Neural crest cell (in vitro differentiated cells): ENCODE results near the gene CA6. TPM values are rescaled to one million over a fixed set of nuclear protein-coding genes. Genes with fewer than 3 reads are reported as not detected.
A peak's percentile ranks its signal among the peaks of the same experiment; 100 is the strongest.

ENCODE experiments used
- DNase-seq: peaks from one replicate; pipeline ENCODE4 v3.0.0; 2021; ENCODE audit warnings: low read depth, mixed read lengths, low spot score
- H3K27ac Mint-ChIP-seq: one replicate; pipeline ENCODE4 v1.8.0; 2021; ENCODE audit warnings: mild to moderate bottlenecking, mixed read lengths; ENCODE audit not compliant: unreplicated experiment
- H3K27me3 Mint-ChIP-seq: 2 replicates; pipeline ENCODE4 v1.8.0; 2021; ENCODE audit warnings: low read depth, mild to moderate bottlenecking, mixed read lengths
- H3K36me3 Mint-ChIP-seq: 2 replicates; pipeline ENCODE4 v1.8.0; 2021; ENCODE audit warnings: low read depth, mild to moderate bottlenecking, mixed read lengths
- H3K4me1 Mint-ChIP-seq: 2 replicates; pipeline ENCODE4 v1.8.0; 2021; ENCODE audit warnings: mixed read lengths
- H3K4me3 Mint-ChIP-seq: one replicate; pipeline ENCODE4 v1.8.0; 2021; ENCODE audit warnings: mild to moderate bottlenecking, mixed read lengths
- H3K9me3 Mint-ChIP-seq: 2 replicates; pipeline ENCODE4 v1.8.0; 2021; ENCODE audit warnings: mixed read lengths
- total RNA-seq: library from RNA; stranded (reverse); gene quantifications from 2 replicates; pipeline ENCODE4 v1.2.1, GENCODE V29; 2021
- TF ChIP-seq, protein P1 (sequence below): fragments of 200-600 bp; sonication (generic); conservative IDR thresholded peaks from 2 replicates; pipeline ENCODE4 v1.5.0; 2021; ENCODE audit warnings: antibody characterized with exemption, mild to moderate bottlenecking

CA6 gene
- total RNA-seq, 1 donor from 2014 or later: not detected

DNA sequence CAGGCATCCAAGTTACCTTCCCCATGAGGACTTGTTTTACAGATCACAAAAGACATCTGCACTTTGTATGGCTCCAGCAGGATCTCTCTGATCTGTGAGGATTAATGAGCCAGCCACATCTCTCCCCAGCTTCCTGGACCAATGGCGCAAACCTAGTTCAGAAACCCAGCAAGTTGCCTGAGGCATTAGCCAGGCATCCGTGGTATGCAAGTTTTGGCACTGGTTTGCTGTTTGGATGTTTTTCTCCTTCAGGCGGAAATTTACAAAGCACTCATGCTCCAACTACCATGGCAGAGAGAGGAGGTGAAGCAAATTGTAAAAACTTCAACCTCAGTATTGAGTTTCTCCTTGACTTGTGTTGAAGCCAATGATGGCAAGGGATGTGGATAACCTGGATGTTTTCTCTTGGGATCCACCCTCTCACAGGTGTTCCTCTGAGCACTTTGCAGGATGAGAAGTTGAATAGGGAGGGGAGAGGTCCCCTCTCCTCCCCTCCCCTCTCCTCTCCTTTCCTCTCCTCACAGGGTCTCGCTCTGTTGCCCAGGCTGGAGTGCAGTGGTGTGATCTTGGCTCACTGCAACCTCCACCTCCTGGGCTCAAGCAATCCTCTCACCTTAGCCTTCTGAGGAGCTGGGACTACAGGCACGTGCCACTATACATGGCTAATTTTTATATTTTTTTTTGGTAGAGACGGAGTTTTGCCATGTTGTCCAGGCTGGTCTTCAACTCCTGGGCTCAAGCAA is 41.6 kb upstream of the CA6 start:
- H3K9me3 Mint-ChIP-seq: no peaks in the 10 kb centered on the region
- TF ChIP-seq, protein P1, sequence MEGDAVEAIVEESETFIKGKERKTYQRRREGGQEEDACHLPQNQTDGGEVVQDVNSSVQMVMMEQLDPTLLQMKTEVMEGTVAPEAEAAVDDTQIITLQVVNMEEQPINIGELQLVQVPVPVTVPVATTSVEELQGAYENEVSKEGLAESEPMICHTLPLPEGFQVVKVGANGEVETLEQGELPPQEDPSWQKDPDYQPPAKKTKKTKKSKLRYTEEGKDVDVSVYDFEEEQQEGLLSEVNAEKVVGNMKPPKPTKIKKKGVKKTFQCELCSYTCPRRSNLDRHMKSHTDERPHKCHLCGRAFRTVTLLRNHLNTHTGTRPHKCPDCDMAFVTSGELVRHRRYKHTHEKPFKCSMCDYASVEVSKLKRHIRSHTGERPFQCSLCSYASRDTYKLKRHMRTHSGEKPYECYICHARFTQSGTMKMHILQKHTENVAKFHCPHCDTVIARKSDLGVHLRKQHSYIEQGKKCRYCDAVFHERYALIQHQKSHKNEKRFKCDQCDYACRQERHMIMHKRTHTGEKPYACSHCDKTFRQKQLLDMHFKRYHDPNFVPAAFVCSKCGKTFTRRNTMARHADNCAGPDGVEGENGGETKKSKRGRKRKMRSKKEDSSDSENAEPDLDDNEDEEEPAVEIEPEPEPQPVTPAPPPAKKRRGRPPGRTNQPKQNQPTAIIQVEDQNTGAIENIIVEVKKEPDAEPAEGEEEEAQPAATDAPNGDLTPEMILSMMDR: no peak
- H3K4me3 Mint-ChIP-seq: no peak overlapping the region
- H3K27me3 Mint-ChIP-seq: no peaks in the 10 kb centered on the region
- no peak overlapping the region for H3K27ac Mint-ChIP-seq
- no peaks in the 10 kb centered on the region for H3K36me3 Mint-ChIP-seq
- DNase-seq: no peak
- peaks cover 16% of the 10 kb centered on the region for H3K4me1 Mint-ChIP-seq

DNA sequence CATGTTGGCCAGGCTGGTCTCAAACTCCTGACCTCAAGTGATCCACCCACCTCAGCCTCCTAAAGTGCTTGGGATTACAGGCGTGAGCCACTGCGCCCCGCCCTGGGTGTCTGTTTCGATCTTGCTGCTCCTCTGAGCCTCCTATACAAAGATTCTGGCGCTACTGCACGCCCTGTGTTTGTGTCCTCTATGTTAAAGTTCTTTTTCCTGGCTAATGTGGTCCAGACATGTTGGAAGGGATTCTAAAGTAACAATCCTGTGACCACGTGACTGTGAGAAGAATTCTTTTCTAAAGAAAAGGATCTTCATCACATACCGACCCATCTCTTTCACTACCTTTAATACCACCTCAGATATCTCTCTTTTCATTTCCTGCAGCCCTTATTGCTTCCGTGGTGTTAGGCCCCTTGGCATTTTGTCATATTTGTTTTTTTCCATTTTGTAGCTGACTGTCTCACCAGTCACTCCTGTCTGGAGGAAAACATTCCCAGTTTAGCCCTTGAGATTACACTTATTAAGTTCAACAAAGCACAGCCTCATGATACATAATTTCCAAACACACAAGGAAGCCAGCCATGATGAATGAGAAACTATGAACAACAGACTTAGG is 40.0 kb upstream of the CA6 start:
- H3K27ac Mint-ChIP-seq: no peak overlapping the region
- no peak overlapping the region for H3K4me3 Mint-ChIP-seq

DNA sequence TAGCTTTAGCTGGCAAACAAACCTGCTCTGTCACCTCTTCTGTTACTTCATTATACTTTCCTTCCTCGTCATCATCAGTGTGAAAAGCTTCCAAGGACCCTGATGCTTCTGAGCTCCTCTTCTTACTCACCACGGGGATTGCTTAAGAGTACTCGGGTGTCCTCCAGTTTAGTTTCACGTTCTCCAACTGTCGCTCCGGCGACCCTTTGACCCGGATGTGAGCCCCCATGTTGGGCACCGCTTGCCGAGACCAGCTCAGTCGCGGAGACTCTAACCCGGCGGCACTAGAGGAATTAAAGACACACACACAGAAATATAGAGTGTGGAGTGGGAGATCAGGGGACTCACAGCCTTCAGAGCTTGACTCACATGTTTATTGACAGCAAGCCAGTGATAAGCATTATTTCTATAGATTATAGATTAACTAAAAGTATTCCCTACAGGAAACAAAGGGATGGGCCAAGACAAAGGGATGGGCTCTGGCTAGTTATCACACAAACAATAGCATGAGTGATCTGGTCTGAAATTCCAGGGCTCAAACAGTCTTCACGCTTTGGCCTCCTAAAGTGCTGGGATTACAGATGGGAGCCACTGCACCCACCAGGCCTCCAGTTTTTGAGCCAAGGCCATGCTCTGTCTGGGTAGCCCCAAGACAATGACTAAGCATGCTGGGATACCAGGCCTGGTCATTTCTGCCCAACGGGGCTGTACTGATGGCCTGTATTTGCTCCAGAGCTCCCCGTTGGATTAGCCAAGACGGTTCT is 37.1 kb upstream of the CA6 start:
- H3K36me3 Mint-ChIP-seq: peaks cover 11% of the 10 kb centered on the region
- no peak overlapping the region for H3K4me3 Mint-ChIP-seq
- no peak for DNase-seq
- TF ChIP-seq, protein P1: no peak
- peaks cover 16% of the 10 kb centered on the region for H3K4me1 Mint-ChIP-seq
- peak overlapping the region; percentile 96 for H3K27ac Mint-ChIP-seq
- no peaks in the 10 kb centered on the region for H3K27me3 Mint-ChIP-seq
- H3K9me3 Mint-ChIP-seq: peaks cover 4% of the 10 kb centered on the region

More for the DNA sequence above, 40.0 kb upstream of the CA6 start:
- H3K9me3 Mint-ChIP-seq: peaks cover 4% of the 10 kb centered on the region
- TF ChIP-seq, protein P1: no peak
- H3K4me1 Mint-ChIP-seq: peaks cover 16% of the 10 kb centered on the region
- H3K27me3 Mint-ChIP-seq: no peaks in the 10 kb centered on the region
- DNase-seq: no peak
- peaks cover 5% of the 10 kb centered on the region for H3K36me3 Mint-ChIP-seq

DNA sequence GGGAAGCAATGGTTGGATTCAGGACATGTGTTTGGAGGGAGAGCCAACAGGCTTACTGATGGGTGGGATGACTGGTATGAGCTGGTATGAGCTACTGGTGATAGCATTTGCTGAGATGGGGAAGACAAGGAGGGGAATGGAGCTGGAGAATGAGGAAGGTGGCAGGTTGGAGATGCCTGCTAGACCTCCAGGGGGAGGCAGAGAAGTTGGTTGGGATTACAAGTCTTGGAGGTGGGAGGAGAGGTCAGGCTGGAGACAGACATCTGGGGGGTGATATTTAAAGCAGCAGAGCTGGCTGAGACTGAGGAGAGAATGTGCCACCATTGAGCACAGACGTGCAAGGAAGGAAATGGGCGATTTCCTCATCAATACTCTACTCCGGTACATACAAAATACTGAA is 35.3 kb upstream of the CA6 start:
- Mint-ChIP-seq H3K27me3 (peaks cover 2% of the 10 kb centered on the region), H3K4me3 (no peak overlapping the region), H3K4me1 (peaks cover 27% of the 10 kb centered on the region), H3K27ac (no peak overlapping the region), H3K9me3 (peaks cover 4% of the 10 kb centered on the region), H3K36me3 (peaks cover 11% of the 10 kb centered on the region)
- TF ChIP-seq, protein P1: no peak
- no peak for DNase-seq

DNA sequence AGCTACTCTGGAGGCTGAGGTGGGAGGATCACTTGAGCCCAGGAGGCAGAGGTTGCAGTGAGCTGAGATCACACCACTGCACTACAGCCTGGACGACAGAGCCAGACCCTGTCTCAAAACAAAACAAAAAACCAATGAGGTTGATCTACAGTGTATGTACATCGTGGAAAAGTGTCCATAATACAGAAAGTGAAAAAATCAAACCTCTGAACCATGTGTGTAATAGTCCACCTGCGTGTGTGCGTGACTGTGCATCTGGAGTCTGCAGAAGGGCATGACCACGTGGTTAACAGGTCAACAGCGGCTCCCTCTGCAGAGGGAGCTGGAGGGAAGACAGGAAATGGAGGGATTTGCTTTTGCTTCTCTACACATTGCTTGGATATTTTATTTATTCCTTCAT is 34.8 kb upstream of the CA6 start:
- H3K27ac Mint-ChIP-seq: no peak overlapping the region
- no peak for DNase-seq
- H3K4me1 Mint-ChIP-seq: peaks cover 33% of the 10 kb centered on the region
- TF ChIP-seq, protein P1: no peak
- no peak overlapping the region for H3K4me3 Mint-ChIP-seq
- peaks cover 4% of the 10 kb centered on the region for H3K9me3 Mint-ChIP-seq
- H3K36me3 Mint-ChIP-seq: peaks cover 11% of the 10 kb centered on the region
- H3K27me3 Mint-ChIP-seq: peaks cover 2% of the 10 kb centered on the region
